GM15510 (cell line): ENCODE results near the gene FAM135A.

Experiments used
- POLR2A ChIP-seq: IDR thresholded peaks from 3 replicates; pipeline ENCODE4 v1.6.1; 2011; ENCODE audit warnings: borderline replicate concordance; ENCODE audit not compliant: insufficient read length; ENCODE audit errors: extremely low read depth

The FAM135A gene

DNA sequence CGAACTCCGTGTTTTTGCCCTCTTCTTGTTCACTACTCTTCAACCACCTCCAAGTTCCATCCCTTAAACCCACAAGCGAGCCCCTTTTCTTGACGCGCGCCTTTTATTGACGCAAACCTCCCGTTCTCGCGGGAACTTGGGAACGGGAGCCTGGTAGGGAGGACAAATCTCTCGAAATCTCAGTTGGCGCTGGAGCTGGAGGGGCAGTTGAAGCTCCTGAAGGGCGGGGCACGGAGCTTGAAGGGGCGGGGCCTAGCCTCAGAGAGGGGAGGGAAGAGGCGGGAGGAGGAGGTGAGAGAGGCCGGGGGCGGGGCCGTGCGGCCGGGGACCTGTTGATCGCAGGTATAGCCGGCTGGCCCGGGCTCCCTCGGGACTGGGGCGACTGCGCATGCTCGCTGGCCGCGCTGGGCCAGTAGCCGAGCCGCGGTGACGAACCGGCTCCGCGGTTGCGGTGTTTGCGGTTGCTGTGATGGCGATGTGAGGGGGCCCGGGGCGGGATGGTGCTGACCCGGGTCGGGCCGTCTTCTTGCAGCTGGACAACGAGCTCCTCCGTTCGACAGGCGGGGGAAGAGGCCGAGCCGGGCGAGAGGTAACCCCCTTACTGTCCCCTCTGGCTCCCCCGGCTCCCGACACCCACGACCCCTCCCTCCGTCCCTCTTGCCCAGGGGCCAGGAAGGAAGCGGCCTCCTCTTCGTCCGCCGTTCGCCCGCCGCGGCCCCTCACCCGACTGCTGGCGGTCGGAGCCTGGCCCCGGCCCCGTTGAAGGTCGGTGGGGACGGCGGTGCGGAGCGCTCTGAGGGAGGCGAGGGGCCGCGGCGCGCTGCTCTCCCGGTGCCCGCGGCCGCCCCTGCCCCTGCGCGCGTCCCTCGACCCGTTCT, at the start of gene FAM135A:
FAM135A (plus strand) TSS at position 395 of the 878 bp plus-strand sequence. CDS start 14,835 bp downstream, outside the sequence.
- peak; percentile 75 for TF ChIP-seq POLR2A

- TF ChIP-seq POLR2A: no peak
Observed at GRCh38 chr6:70363741-70364493, 49.4 kb upstream of the FAM135A start.

- no peak for TF ChIP-seq POLR2A
Observed at GRCh38 chr6:70369332-70369950, 43.9 kb upstream of the FAM135A start.

DNA sequence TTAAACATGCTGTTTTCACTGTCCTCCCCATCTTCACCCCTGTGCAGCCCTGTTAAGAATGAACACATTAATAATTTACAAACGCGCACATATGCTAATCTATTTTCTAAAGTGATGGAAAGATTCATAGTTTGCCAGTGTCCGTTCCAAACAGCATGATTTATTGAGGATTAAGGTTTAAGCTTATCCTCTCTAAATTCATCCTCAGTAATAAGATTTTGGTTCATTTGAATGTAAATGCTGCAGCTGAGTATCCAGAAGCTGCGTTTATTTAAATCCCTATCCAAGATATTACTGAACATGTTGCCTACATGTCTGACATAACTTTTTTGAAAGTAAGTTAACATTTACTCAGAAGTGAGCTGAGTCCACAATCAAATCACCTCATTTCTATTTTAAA, 42.8 kb upstream of the FAM135A start:
- TF ChIP-seq POLR2A: no peak

DNA sequence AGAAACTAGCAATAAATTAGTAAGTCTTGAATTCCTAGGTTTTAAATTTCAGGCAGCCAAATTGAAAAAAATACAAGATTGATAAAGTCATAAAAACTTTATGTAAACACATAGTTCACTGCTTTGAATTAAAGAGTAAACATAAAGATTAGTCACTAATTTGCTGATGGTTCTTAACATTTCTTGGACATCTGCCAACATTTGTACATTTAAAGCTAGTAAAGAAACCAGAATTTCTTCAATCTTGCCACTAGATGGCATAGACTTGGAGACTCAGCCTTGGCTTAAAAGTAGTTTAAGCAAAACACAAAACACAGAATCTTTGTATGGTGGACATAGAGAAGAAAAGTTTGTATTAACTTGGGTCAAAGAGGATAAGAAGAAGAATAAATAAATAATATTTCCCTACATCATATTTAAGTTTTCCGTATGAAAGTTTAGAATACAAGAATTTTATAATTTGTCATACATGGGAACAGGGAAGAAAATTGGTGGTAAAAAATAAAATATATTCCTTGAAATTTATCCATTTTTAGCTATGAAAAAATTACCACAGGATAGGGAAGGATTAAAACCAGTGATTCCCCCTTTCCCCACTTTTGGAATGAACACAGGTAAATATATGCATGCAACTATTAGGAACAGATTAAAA, 41.7 kb upstream of the FAM135A start:
- no peak for TF ChIP-seq POLR2A

DNA sequence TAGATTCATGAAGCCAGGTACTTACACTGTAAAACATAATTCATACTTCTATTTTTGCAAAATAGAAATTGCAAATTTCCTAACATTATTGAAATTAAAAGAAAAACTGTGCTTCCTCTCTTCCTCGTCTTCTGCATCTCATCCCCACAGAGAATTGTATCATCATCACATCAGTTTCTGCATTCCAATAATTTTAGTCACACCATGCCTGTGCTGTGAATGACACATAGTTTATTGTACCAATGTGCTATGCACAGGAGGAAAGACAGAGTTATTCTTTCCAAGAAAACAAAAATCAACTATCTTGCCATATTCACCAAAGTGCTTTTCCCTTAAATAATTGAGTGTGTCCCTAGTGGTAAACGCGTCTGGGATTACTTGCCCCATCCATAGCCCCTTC, 38.1 kb upstream of the FAM135A start:
- TF ChIP-seq POLR2A: no peak

DNA sequence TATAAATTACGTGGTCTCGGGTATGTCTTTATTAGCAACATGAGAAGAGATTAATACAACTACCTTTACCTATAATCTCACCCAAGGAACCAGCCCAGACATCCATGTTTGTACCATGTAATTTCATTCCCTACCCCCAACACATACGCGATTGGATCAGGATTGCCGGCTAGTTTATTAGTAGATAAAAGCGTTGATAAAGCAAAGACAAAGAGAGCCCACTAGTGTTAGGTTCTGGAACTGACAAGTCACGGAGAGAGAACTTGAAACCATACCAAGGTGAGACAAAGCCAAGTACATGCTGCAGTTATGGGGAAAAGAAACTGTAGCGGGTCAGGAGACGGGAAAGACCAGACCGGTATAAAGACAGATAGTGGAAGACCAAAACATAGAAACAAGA, 37.4 kb upstream of the FAM135A start:
- TF ChIP-seq POLR2A: no peak

DNA sequence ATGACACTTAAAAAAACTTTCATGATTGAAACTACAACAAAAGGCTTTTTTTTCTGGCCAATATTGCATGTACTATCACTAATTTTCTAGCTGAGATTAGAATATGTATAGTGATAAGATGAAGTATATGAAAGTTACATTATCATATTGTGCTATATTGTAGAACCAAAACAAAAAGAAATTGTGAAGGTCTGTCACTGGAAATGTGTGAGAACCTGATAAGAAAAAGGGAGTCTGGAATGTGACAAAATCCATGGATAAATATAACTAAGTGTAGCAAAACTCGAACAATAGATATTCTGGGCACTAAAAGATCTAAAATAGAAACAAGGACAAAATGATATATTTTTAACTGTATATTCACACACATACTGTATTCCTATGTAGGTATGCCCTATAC, 36.7 kb upstream of the FAM135A start:
- no peak for TF ChIP-seq POLR2A

GRCh38 chr6:70377372-70377771, 35.9 kb upstream of the FAM135A start:
- no peak for TF ChIP-seq POLR2A

DNA sequence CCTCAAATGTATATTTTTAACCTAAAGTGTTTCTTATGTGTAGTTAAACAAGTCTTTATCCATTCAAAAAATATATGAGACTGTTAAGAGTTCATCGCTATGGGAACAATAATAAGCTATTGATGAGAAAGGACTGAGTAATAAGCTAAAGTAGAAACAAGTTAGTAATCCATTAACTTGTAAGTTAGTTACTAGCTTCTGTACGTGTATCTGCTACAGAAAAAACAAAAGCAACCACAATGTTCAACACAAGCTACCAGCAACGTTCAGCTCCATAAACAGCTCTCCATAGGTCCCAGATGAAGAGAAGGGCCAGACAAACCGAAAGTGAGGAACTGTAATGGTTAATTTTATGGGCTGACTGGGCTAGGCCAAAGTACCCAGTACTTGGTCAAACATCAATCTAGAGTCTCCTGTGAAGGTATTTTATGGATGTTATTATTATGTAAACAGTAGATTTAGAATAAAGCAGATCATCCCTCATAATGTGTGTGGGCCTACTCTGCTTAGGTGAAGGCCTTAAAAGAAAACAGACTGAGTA, 33.8 kb upstream of the FAM135A start:
- no peak for TF ChIP-seq POLR2A

- TF ChIP-seq POLR2A: no peak
Observed at GRCh38 chr6:70380252-70380651, 33.1 kb upstream of the FAM135A start.

GRCh38 chr6:70380771-70381416, 32.4 kb upstream of the FAM135A start:
- TF ChIP-seq POLR2A: no peak

- TF ChIP-seq POLR2A: no peak
Observed at GRCh38 chr6:70381417-70381782, 31.9 kb upstream of the FAM135A start.

DNA sequence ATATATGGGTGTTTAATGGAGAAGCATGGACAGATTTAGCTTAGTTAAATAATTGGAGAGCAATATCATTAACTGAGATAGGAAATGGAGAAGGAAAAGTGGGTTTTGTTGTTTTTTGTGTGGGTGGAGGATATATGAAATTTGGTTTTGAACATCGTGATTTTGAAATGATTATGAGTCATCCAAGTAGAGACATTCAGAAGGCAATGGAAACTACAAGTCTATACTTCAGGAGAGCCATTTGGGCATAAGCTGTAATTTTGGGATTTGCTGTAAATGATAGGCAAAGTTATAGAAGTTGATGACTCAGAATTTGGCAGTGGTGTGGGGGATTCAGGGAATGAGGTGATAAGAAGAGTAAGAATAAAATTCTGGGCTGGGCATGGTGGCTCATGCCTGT, 27.4 kb upstream of the FAM135A start:
- TF ChIP-seq POLR2A: no peak
